ENCODE data around the gene EPHB2.
A peak's percentile ranks its signal among the peaks of the same experiment; 100 is the strongest.

Gene EPHB2

GRCh38 chr1:22914633-22915217 is 204.1 kb downstream of the EPHB2 start:
- no peak for FAIRE-seq
- DNase-seq (ENCODE audit: insufficient read length, low spot score) = no peak
- TF ChIP-seq CTCF (IDR thresholded peaks at IDR 0.05; ENCODE audit: insufficient read depth, missing control alignments) = no peak

- FAIRE-seq (no peak), DNase-seq (ENCODE audit: insufficient read length, low spot score) (no peak)
- no peak for TF ChIP-seq CTCF (IDR thresholded peaks at IDR 0.05; ENCODE audit: insufficient read depth, missing control alignments)
Observed at GRCh38 chr1:22915231-22915630, 204.6 kb downstream of the EPHB2 start.

- FAIRE-seq (no peak), DNase-seq (ENCODE audit: insufficient read length, low spot score) (no peak)
- TF ChIP-seq CTCF (IDR thresholded peaks at IDR 0.05; ENCODE audit: insufficient read depth, missing control alignments) = no peak
Observed at GRCh38 chr1:22915816-22916470, 205.3 kb downstream of the EPHB2 start.

- DNase-seq (ENCODE audit: insufficient read length, low spot score) (no peak), FAIRE-seq (no peak)
- no peak for TF ChIP-seq CTCF (IDR thresholded peaks at IDR 0.05; ENCODE audit: insufficient read depth, missing control alignments)
Observed at GRCh38 chr1:22916471-22916820, 205.8 kb downstream of the EPHB2 start.

- no peak for FAIRE-seq
- DNase-seq (ENCODE audit: insufficient read length, low spot score) = no peak
- no peak for TF ChIP-seq CTCF (IDR thresholded peaks at IDR 0.05; ENCODE audit: insufficient read depth, missing control alignments)
Observed at GRCh38 chr1:22917989-22918388, 207.3 kb downstream of the EPHB2 start.

- FAIRE-seq = no peak
Observed at GRCh38 chr1:22918644-22919043, 208.0 kb downstream of the EPHB2 start.

More at GRCh38 chr1:22918644-22919043, 208.0 kb downstream of the EPHB2 start:
- DNase-seq (ENCODE audit: insufficient read length, low spot score) = peak; percentile 50
- TF ChIP-seq CTCF (IDR thresholded peaks at IDR 0.05; ENCODE audit: insufficient read depth, missing control alignments) = no peak
